ENCODE measurements around the gene POLR2H.

Gene POLR2H

GRCh38 chr3:184352149-184352785 is 9.2 kb upstream of the POLR2H start:
- DNase-seq (ENCODE audit: low spot score) = no peak

GRCh38 chr3:184352897-184353545 is 8.5 kb upstream of the POLR2H start:
- DNase-seq (ENCODE audit: low spot score) = no peak

- DNase-seq (ENCODE audit: low spot score) = no peak
These were observed 8.0 kb upstream of the POLR2H start for GRCh38 chr3:184353546-184353941.

- no peak for DNase-seq (ENCODE audit: low spot score)
These were observed 7.3 kb upstream of the POLR2H start for GRCh38 chr3:184354121-184354728.

GRCh38 chr3:184354754-184355153 is 6.8 kb upstream of the POLR2H start:
- DNase-seq (ENCODE audit: low spot score) = no peak

- DNase-seq (ENCODE audit: low spot score) = no peak
These were observed 6.1 kb upstream of the POLR2H start for GRCh38 chr3:184355261-184356040.

GRCh38 chr3:184357248-184358123 is 4.0 kb upstream of the POLR2H start:
- no peak for DNase-seq (ENCODE audit: low spot score)

- no peak for DNase-seq (ENCODE audit: low spot score)
These were observed 3.3 kb upstream of the POLR2H start for GRCh38 chr3:184358124-184358767.

GRCh38 chr3:184358921-184359350 is 2.6 kb upstream of the POLR2H start:
- no peak for DNase-seq (ENCODE audit: low spot score)

GRCh38 chr3:184359610-184360009 is 1.9 kb upstream of the POLR2H start:
- peak; percentile 83 for DNase-seq (ENCODE audit: low spot score)

- no peak for DNase-seq (ENCODE audit: low spot score)
These were observed 1.2 kb upstream of the POLR2H start for GRCh38 chr3:184360070-184360928.

- DNase-seq (ENCODE audit: low spot score) = no peak
These were observed 480 bp upstream of the POLR2H start for GRCh38 chr3:184360929-184361531.

- DNase-seq (ENCODE audit: low spot score) = peak; percentile 75
These were observed 590 bp downstream of the POLR2H start for GRCh38 chr3:184361932-184362667.

- DNase-seq (ENCODE audit: low spot score) = peak; percentile 94
These were observed 1.4 kb downstream of the POLR2H start for GRCh38 chr3:184362668-184363546.

GRCh38 chr3:184366619-184367289 is 5.2 kb downstream of the POLR2H start:
- no peak for DNase-seq (ENCODE audit: low spot score)

GRCh38 chr3:184368116-184368515 is 6.6 kb downstream of the POLR2H start:
- DNase-seq (ENCODE audit: low spot score) = no peak

GRCh38 chr3:184368586-184369183 is 7.2 kb downstream of the POLR2H start:
- no peak for DNase-seq (ENCODE audit: low spot score)

Measured in putamen (tissue), 1 donor.